WTC11 (cell line): Measurements from ENCODE around the gene VIPR2. TPM values are rescaled to one million over a fixed set of nuclear protein-coding genes. Genes with fewer than 3 reads are reported as not detected.

Experiments
- ATAC-seq: fragments of 200-7000 bp; cut with Tn5 transposase; 2 replicates; pipeline ENCODE4 v1.10.0; 2021; ENCODE audit warnings: mild to moderate bottlenecking, moderate library complexity
- CTCF ChIA-PET: fragments of 300-600 bp; sonication (Branson Sonifier 250); formaldehyde crosslinking; loops from one replicate; lab custom pipeline; 2021; ENCODE audit warnings: antibody characterized with exemption; lab: Charles Lee
- POLR2A ChIA-PET: fragments of 350-600 bp; sonication (Branson Sonifier 250); formaldehyde crosslinking; loops from one replicate; lab custom pipeline; 2021; ENCODE audit warnings: antibody characterized with exemption; lab: Charles Lee
- DNase-seq: peaks from one replicate; pipeline ENCODE4 v3.0.0; 2021; ENCODE audit warnings: low spot score
- H3K27ac Mint-ChIP-seq: 2 replicates; pipeline ENCODE4 v1.8.0; 2021; ENCODE audit warnings: mixed read lengths
- H3K27me3 Mint-ChIP-seq: 2 replicates; pipeline ENCODE4 v1.8.0; 2021; ENCODE audit warnings: low read depth, mild to moderate bottlenecking, moderate library complexity, mixed read lengths
- H3K36me3 Mint-ChIP-seq: 2 replicates; pipeline ENCODE4 v1.8.0; 2021; ENCODE audit warnings: mixed read lengths
- H3K4me1 Mint-ChIP-seq: 2 replicates; pipeline ENCODE4 v1.8.0; 2022; ENCODE audit warnings: mixed read lengths
- H3K4me3 Mint-ChIP-seq: 2 replicates; pipeline ENCODE4 v1.8.0; 2021; ENCODE audit warnings: mild to moderate bottlenecking, moderate library complexity, mixed read lengths
- H3K9me3 Mint-ChIP-seq: 2 replicates; pipeline ENCODE4 v1.8.0; 2021; ENCODE audit warnings: mixed read lengths
- CREB1 ChIP-seq: sonication (generic); formaldehyde crosslinking; IDR thresholded peaks from 2 replicates; pipeline ENCODE4 v1.8.0; 2023; ENCODE audit warnings: mild to moderate bottlenecking, missing genetic modification reagents
- EMX1 ChIP-seq: fragments of 250-450 bp; sonication (Bioruptor Pico); IDR thresholded peaks from 2 replicates; pipeline ENCODE4 v1.8.0; 2021; ENCODE audit warnings: mild to moderate bottlenecking
- GABPB1 ChIP-seq: sonication (generic); formaldehyde crosslinking; IDR thresholded peaks from 2 replicates; pipeline ENCODE4 v1.8.1; 2023; ENCODE audit warnings: mild to moderate bottlenecking, missing genetic modification reagents
- JAZF1 ChIP-seq: fragments of 250-450 bp; sonication (Bioruptor Pico); IDR thresholded peaks from 2 replicates; pipeline ENCODE4 v1.9.0; 2021; ENCODE audit warnings: moderate library complexity, mild to moderate bottlenecking, inconsistent platforms
- JUN ChIP-seq: sonication (generic); formaldehyde crosslinking; IDR thresholded peaks from 2 replicates; pipeline ENCODE4 v1.8.0; 2023; ENCODE audit warnings: mild to moderate bottlenecking, missing genetic modification reagents
- KAT7 ChIP-seq: sonication (generic); formaldehyde crosslinking; IDR thresholded peaks from 2 replicates; pipeline ENCODE4 v1.8.1; 2023; ENCODE audit warnings: missing genetic modification reagents, mild to moderate bottlenecking, borderline replicate concordance
- NR1H2 ChIP-seq: sonication (generic); formaldehyde crosslinking; IDR thresholded peaks from 2 replicates; pipeline ENCODE4 v1.9.0; 2021; ENCODE audit warnings: mild to moderate bottlenecking, moderate library complexity, missing genetic modification reagents
- NR2C2 ChIP-seq: sonication (generic); formaldehyde crosslinking; IDR thresholded peaks from 2 replicates; pipeline ENCODE4 v1.8.0; 2022; ENCODE audit warnings: mild to moderate bottlenecking, missing genetic modification reagents
- PREB ChIP-seq: sonication (generic); formaldehyde crosslinking; IDR thresholded peaks from 2 replicates; pipeline ENCODE4 v1.8.1; 2022; ENCODE audit warnings: mild to moderate bottlenecking, missing genetic modification reagents, moderate library complexity, borderline replicate concordance
- SMAD3 ChIP-seq: sonication (generic); formaldehyde crosslinking; IDR thresholded peaks from 2 replicates; pipeline ENCODE4 v1.8.0; 2022; ENCODE audit warnings: missing genetic modification reagents, mild to moderate bottlenecking, borderline replicate concordance
- SMAD4 ChIP-seq: sonication (generic); formaldehyde crosslinking; IDR thresholded peaks from 2 replicates; pipeline ENCODE4 v1.8.0; 2022; ENCODE audit warnings: mild to moderate bottlenecking, missing genetic modification reagents
- SOX15 ChIP-seq: fragments of 250-450 bp; sonication (Bioruptor Pico); IDR thresholded peaks from 2 replicates; pipeline ENCODE4 v1.9.0; 2021; ENCODE audit warnings: mild to moderate bottlenecking
- SP1 ChIP-seq: sonication (generic); formaldehyde crosslinking; conservative IDR thresholded peaks from 2 replicates; pipeline ENCODE4 v1.8.1; 2022; ENCODE audit warnings: missing genetic modification reagents
- USF1 ChIP-seq: sonication (generic); formaldehyde crosslinking; IDR thresholded peaks from 2 replicates; pipeline ENCODE4 v1.8.0; 2022; ENCODE audit warnings: mild to moderate bottlenecking, missing genetic modification reagents
- ZBTB43 ChIP-seq: sonication (generic); formaldehyde crosslinking; IDR thresholded peaks from 2 replicates; pipeline ENCODE4 v1.8.1; 2023; ENCODE audit warnings: mild to moderate bottlenecking, missing genetic modification reagents
- ZNF121 ChIP-seq: sonication (generic); formaldehyde crosslinking; IDR thresholded peaks from 2 replicates; pipeline ENCODE4 v1.8.0; 2023; ENCODE audit warnings: missing genetic modification reagents
- ZNF263 ChIP-seq: sonication (generic); formaldehyde crosslinking; IDR thresholded peaks from 2 replicates; pipeline ENCODE4 v1.8.1; 2022; ENCODE audit warnings: low read depth, mild to moderate bottlenecking, moderate library complexity, missing genetic modification reagents
- total RNA-seq: library from RNA; stranded (reverse); gene quantifications from 3 replicates; pipeline ENCODE4 v1.2.3, GENCODE V29; 2021
- TF ChIP-seq, protein P1 (sequence below): sonication (generic); formaldehyde crosslinking; IDR thresholded peaks from 2 replicates; pipeline ENCODE4 v1.8.1; 2023; ENCODE audit warnings: mild to moderate bottlenecking, moderate library complexity, missing genetic modification reagents
- TF ChIP-seq, protein P2 (sequence below): fragments of 250-450 bp; sonication (Bioruptor Pico); conservative IDR thresholded peaks from 2 replicates; pipeline ENCODE4 v1.9.0; 2021; ENCODE audit warnings: mild to moderate bottlenecking
- TF ChIP-seq, protein P3 (sequence below): sonication (generic); formaldehyde crosslinking; IDR thresholded peaks from 2 replicates; pipeline ENCODE4 v1.8.0; 2022; ENCODE audit warnings: mild to moderate bottlenecking, missing genetic modification reagents

The VIPR2 gene
- total RNA-seq, 1 experiment from 2014 or later = 7.5 TPM

DNA sequence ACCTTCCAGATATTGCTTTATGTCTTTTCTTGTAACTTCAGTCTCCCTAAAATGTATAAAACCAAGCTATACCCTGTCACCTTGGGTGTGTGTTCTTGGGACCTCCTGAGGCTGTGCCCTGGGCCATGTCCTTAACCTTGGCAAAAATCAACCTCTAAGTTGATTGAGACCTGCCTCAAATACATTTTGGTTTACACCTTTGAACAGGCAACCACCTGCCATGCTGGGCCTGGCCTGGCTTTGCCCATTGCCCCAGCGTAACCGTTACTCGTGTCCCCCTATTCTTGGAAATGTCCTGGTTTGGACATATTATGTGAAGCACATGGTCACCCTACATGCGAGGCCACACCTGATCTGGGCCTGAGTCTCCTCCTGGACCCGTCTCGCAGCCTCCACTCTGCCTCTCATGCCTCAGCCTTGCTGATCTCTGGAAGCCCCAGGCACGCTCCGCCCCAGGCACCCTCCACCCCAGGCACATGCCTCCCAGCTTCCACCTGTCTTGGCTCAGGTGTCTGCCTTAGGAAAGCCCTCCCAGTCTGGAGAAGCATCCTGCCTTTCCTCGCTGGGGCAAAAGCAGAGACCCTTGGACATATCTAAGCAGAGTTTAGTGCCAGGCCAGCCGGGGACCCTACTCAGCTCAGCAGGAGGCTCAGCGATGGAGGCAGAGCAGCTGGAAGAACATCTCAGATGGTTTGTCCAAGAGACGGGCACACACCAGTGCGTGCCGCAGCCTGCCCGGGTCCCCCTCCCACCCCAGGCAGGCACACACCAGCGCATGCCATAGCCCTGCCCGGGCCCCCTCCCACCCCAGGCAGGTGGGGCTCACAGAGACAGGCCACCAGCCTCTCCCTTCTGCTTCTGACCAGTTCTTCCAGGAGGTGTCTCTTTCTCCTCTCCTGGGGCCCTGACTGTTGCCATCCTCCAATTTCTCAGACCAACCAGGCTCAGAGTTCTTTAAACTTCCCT, 4.0 kb upstream of the VIPR2 start:
- Mint-ChIP-seq H3K4me1 (peaks cover 2% of the 10 kb centered on the region), H3K27me3 (peaks cover 10% of the 10 kb centered on the region), H3K9me3 (no peaks in the 10 kb centered on the region), H3K27ac (no peak overlapping the region), H3K4me3 (no peak overlapping the region), H3K36me3 (no peaks in the 10 kb centered on the region)
- ChIA-PET CTCF (interaction anchor here (0.6 to 1.8 kb wide), 3 partner anchors 43 to 172 kb away, joined by 3 to 8 read pairs (median 5); no protein-coding TSS in a partner anchor), POLR2A (no interaction called here)
- DNase-seq (no peak), ATAC-seq (no peak)
- TF ChIP-seq, protein P1, sequence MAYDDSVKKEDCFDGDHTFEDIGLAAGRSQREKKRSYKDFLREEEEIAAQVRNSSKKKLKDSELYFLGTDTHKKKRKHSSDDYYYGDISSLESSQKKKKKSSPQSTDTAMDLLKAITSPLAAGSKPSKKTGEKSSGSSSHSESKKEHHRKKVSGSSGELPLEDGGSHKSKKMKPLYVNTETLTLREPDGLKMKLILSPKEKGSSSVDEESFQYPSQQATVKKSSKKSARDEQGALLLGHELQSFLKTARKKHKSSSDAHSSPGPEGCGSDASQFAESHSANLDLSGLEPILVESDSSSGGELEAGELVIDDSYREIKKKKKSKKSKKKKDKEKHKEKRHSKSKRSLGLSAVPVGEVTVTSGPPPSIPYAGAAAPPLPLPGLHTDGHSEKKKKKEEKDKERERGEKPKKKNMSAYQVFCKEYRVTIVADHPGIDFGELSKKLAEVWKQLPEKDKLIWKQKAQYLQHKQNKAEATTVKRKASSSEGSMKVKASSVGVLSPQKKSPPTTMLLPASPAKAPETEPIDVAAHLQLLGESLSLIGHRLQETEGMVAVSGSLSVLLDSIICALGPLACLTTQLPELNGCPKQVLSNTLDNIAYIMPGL (CRISPR knock-in tag) = no peak
- no peak for TF ChIP-seq EMX1 (CRISPR knock-in tag)
- no peak for TF ChIP-seq ZNF263 (CRISPR knock-in tag)
- TF ChIP-seq CREB1 (CRISPR knock-in tag) = no peak
- no peak for TF ChIP-seq SMAD4
- TF ChIP-seq NR1H2 = no peak
- no peak for TF ChIP-seq SMAD3

GRCh38 chr7:159147687-159148086, 3.0 kb upstream of the VIPR2 start:
- CTCF ChIA-PET = interaction anchor here (1.5 to 1.8 kb wide), 2 partner anchors 116 to 171 kb away, joined by 5 to 8 read pairs; no protein-coding TSS in a partner anchor
- ATAC-seq (no peak), DNase-seq (no peak)
- Mint-ChIP-seq H3K4me1 (peaks cover 12% of the 10 kb centered on the region), H3K36me3 (no peaks in the 10 kb centered on the region), H3K27ac (no peak overlapping the region), H3K4me3 (no peak overlapping the region), H3K27me3 (peaks cover 21% of the 10 kb centered on the region), H3K9me3 (no peaks in the 10 kb centered on the region)
- TF ChIP-seq KAT7 (CRISPR knock-in tag) = no peak
- no peak for TF ChIP-seq NR2C2 (CRISPR knock-in tag)
- TF ChIP-seq USF1 (CRISPR knock-in tag) = no peak
- TF ChIP-seq JUN (CRISPR knock-in tag) = no peak
- TF ChIP-seq GABPB1 (CRISPR knock-in tag) = no peak
- no peak for TF ChIP-seq ZBTB43
- TF ChIP-seq, protein P2, sequence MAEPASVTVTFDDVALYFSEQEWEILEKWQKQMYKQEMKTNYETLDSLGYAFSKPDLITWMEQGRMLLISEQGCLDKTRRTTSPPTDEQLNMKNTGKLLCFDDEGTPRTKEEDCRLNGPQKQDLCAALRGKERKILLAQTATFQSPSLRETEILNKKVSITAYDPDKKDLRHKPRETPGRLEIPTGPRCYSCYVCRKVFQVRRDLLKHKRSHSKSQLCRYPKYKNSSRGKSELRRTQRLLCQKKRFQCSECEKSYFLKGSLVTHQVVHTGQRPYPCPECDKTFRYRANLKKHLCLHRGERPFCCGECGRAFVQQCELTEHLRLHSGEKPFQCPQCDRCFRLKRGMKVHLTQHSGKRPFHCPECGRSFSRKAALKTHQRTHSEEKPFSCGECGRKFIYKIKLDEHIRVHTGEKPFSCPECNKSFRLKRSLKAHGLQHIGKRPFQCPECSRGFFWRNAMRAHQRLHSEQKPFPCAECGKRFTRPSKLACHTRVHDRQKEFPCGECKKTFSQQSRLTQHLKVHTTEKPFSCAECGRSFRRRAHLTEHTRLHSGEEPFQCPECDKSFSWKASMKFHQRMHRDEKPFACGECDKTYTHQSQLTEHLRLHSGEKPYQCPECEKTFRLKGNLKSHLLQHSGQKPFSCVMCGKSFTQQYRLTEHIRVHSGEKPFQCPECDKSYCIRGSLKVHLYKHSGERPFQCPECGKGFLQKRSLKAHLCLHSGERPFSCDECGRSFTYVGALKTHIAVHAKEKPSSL (CRISPR knock-in tag) = no peak
- TF ChIP-seq, protein P3, sequence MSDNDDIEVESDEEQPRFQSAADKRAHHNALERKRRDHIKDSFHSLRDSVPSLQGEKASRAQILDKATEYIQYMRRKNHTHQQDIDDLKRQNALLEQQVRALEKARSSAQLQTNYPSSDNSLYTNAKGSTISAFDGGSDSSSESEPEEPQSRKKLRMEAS = no peak
- no peak for TF ChIP-seq ZNF121
- TF ChIP-seq JAZF1 (CRISPR knock-in tag) = no peak
- TF ChIP-seq PREB = no peak
- no peak for TF ChIP-seq SOX15 (CRISPR knock-in tag)
- no peak for TF ChIP-seq SP1 (CRISPR knock-in tag)
- POLR2A ChIA-PET = no interaction called here
